Fibroblast of mammary gland (primary cell): ENCODE measurements around the gene CDR2L.

Source experiments
- DNase-seq: peaks from one replicate; pipeline ENCODE4 v3.0.0-alpha.2; 2010; ENCODE audit warnings: low read depth
- H3K4me3 ChIP-seq: 2 replicates; pipeline ENCODE4 v1.5.1; 2011; ENCODE audit warnings: low read depth, mild to moderate bottlenecking, low read length, moderate library complexity; ENCODE audit not compliant: control insufficient read depth
- CTCF ChIP-seq: conservative IDR thresholded peaks from 2 replicates; pipeline ENCODE4 v1.5.1; 2011; ENCODE audit warnings: low read depth, low read length, inconsistent platforms; ENCODE audit not compliant: control insufficient read depth, insufficient read depth

CDR2L gene

GRCh38 chr17:75046407-75047289 is 59.2 kb downstream of the CDR2L start, which contains the start of the genes ATP5PD and KCTD2:
ATP5PD (minus strand) TSS chr17:75046969; CDS start chr17:75042650, 4,319 bp downstream.
KCTD2 (plus strand) TSS chr17:75047225; CDS start chr17:75047251, 26 bp downstream.
- H3K4me3 ChIP-seq: peak within 1 kb of the TSS; percentile 96
- DNase-seq: peak; percentile 95
- no peak for TF ChIP-seq CTCF

- DNase-seq: no peak
These were observed 60.1 kb downstream of the CDR2L start for GRCh38 chr17:75047398-75048098.

GRCh38 chr17:75048249-75048878 is 60.9 kb downstream of the CDR2L start:
- TF ChIP-seq CTCF: no peak
- H3K4me3 ChIP-seq: peak overlapping the region; percentile 85
- peak; percentile 23 for DNase-seq

More at GRCh38 chr17:75047398-75048098, 60.1 kb downstream of the CDR2L start:
- peak overlapping the region; percentile 85 for H3K4me3 ChIP-seq
- no peak for TF ChIP-seq CTCF

GRCh38 chr17:75049057-75049456 is 61.6 kb downstream of the CDR2L start:
- no peak for TF ChIP-seq CTCF
- DNase-seq: no peak
- no peak overlapping the region for H3K4me3 ChIP-seq

GRCh38 chr17:75049706-75050105 is 62.3 kb downstream of the CDR2L start:
- no peak for DNase-seq
- no peak for TF ChIP-seq CTCF
- no peak overlapping the region for H3K4me3 ChIP-seq

GRCh38 chr17:75051941-75052340 is 64.5 kb downstream of the CDR2L start:
- TF ChIP-seq CTCF: no peak
- H3K4me3 ChIP-seq: no peak overlapping the region
- DNase-seq: no peak
